NB4 (cell line): ENCODE results near the gene ANO1.

Source experiments
- POLR2A ChIP-seq: IDR thresholded peaks from 2 replicates; pipeline ENCODE4 v1.6.1; 2011; ENCODE audit warnings: mild to moderate bottlenecking; ENCODE audit not compliant: insufficient read length; ENCODE audit errors: extremely low read depth
- TF ChIP-seq, protein P1 (sequence below): IDR thresholded peaks from one replicate; pipeline ENCODE4 v1.5.1; 2012; ENCODE audit warnings: low read depth, low read length

DNA sequence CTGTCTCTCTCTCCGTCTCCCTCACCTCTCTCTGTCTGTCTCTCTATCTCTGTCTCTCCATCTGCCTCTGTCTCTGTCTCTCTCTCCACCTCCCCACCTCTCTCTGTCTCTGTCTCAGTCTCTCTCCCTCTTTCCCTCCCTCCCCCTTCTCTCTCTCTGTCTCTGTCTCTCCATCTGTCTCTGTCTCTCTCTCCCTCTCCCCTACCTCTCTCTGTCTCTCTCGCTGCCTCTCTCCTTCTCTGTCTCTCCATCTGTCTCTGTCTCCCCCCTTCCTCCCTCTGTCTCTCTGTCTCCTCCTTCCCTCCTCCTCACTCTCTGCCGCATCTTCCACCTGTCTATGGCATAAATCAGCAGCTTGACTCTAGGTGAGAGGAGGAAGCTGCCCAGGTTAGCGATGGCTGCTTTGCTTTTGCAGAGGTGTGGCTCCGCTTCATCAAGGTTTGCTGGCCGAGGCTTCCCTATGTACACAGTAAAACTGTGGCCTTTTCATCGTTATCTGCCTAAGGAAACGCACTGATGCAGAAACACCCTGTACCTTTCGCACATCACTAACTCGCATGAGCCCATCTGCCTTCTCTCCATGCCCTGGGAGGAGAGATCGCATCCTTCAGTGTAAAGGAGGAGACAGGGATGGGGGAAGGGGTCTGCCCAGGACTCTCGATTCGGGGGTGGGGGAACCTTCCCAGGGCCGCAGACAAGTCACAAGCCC, 44.5 kb downstream of the ANO1 start:
- no peak for TF ChIP-seq POLR2A
- TF ChIP-seq, protein P1, sequence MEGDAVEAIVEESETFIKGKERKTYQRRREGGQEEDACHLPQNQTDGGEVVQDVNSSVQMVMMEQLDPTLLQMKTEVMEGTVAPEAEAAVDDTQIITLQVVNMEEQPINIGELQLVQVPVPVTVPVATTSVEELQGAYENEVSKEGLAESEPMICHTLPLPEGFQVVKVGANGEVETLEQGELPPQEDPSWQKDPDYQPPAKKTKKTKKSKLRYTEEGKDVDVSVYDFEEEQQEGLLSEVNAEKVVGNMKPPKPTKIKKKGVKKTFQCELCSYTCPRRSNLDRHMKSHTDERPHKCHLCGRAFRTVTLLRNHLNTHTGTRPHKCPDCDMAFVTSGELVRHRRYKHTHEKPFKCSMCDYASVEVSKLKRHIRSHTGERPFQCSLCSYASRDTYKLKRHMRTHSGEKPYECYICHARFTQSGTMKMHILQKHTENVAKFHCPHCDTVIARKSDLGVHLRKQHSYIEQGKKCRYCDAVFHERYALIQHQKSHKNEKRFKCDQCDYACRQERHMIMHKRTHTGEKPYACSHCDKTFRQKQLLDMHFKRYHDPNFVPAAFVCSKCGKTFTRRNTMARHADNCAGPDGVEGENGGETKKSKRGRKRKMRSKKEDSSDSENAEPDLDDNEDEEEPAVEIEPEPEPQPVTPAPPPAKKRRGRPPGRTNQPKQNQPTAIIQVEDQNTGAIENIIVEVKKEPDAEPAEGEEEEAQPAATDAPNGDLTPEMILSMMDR = no peak
